ENCODE results near the gene RTL1. TPM values are rescaled to one million over a fixed set of nuclear protein-coding genes. Genes with fewer than 3 reads are reported as not detected.

RTL1 gene
- total RNA-seq, 4 donors from 2014 or later = not detected

- 82% methylated on average over 18 of the region's 18 CpGs for WGBS
- no peaks in the 10 kb centered on the region for H3K36me3 ChIP-seq
- no peak for DNase-seq (ENCODE audit: extremely low spot score)
- no peaks in the 10 kb centered on the region for H3K9me3 ChIP-seq
- peaks cover 0 to 13% (median 0%) of the 10 kb centered on the region in 4 donors for H3K27me3 ChIP-seq
- no peak overlapping the region for H3K27ac ChIP-seq (replicated peaks in 1 of 4)
- H3K4me1 ChIP-seq = no peaks in the 10 kb centered on the region
- TF ChIP-seq CTCF (IDR thresholded peaks at IDR 0.05) (no peak), POLR2A (IDR thresholded peaks at IDR 0.05; ENCODE audit: low read depth) (no peak), POLR2AphosphoS5 (IDR thresholded peaks at IDR 0.05) (no peak), EP300 (IDR thresholded peaks at IDR 0.05) (no peak)
- no peak overlapping the region for H3K4me3 ChIP-seq
- intact Hi-C loops (cut with DNase I) = no loop called here
Measured at GRCh38 chr14:100855256-100855930, 48.1 kb downstream of the RTL1 start.

GRCh38 chr14:100854435-100854834 is 49.1 kb downstream of the RTL1 start:
- Histone ChIP-seq H3K27ac (replicated peaks in 1 of 4) (no peak overlapping the region), H3K27me3 (peaks cover 0 to 7% (median 0%) of the 10 kb centered on the region in 4 donors), H3K36me3 (no peaks in the 10 kb centered on the region), H3K4me1 (no peaks in the 10 kb centered on the region), H3K9me3 (no peaks in the 10 kb centered on the region), H3K4me3 (no peak overlapping the region)
- TF ChIP-seq POLR2A (IDR thresholded peaks at IDR 0.05; ENCODE audit: low read depth) = no peak
- TF ChIP-seq EP300 (IDR thresholded peaks at IDR 0.05) = no peak
- no peak for TF ChIP-seq CTCF (IDR thresholded peaks at IDR 0.05)
- intact Hi-C loops (cut with DNase I) = loop anchor here (5.0 kb wide), 1 partner anchor 773 kb away; no protein-coding TSS in a partner anchor
- DNase-seq (ENCODE audit: extremely low spot score) = no peak
- WGBS = 100% methylated on average over 3 of the region's 5 CpGs

GRCh38 chr14:100851946-100852620 is 51.4 kb downstream of the RTL1 start:
- Histone ChIP-seq H3K9me3 (no peaks in the 10 kb centered on the region), H3K36me3 (no peaks in the 10 kb centered on the region), H3K4me1 (no peaks in the 10 kb centered on the region), H3K4me3 (no peak overlapping the region), H3K27me3 (no peaks in the 10 kb centered on the region), H3K27ac (replicated peaks in 1 of 4) (no peak overlapping the region)
- DNase-seq (ENCODE audit: extremely low spot score) = no peak
- intact Hi-C loops (cut with DNase I) = loop anchor here (5.0 kb wide), 1 partner anchor 775 kb away; no protein-coding TSS in a partner anchor
- WGBS = 79% methylated on average over 14 of the region's 14 CpGs
- TF ChIP-seq POLR2AphosphoS5 (IDR thresholded peaks at IDR 0.05) (no peak), POLR2A (IDR thresholded peaks at IDR 0.05; ENCODE audit: low read depth) (no peak), EP300 (IDR thresholded peaks at IDR 0.05) (no peak), CTCF (IDR thresholded peaks at IDR 0.05) (no peak)

GRCh38 chr14:100851586-100851916 is 52.0 kb downstream of the RTL1 start:
- no peaks in the 10 kb centered on the region for H3K27me3 ChIP-seq
- no peaks in the 10 kb centered on the region for H3K36me3 ChIP-seq
- no peak for DNase-seq (ENCODE audit: extremely low spot score)
- 85% methylated on average over 13 of the region's 13 CpGs for WGBS
- no peaks in the 10 kb centered on the region for H3K4me1 ChIP-seq
- H3K4me3 ChIP-seq = no peak overlapping the region
- no peak overlapping the region for H3K27ac ChIP-seq (replicated peaks in 1 of 4)
- no peaks in the 10 kb centered on the region for H3K9me3 ChIP-seq
- intact Hi-C loops (cut with DNase I) = loop anchor here (5.0 kb wide), 1 partner anchor 776 kb away; no protein-coding TSS in a partner anchor
- no peak for TF ChIP-seq POLR2AphosphoS5 (IDR thresholded peaks at IDR 0.05)
- no peak for TF ChIP-seq EP300 (IDR thresholded peaks at IDR 0.05)
- no peak for TF ChIP-seq CTCF (IDR thresholded peaks at IDR 0.05)
- no peak for TF ChIP-seq POLR2A (IDR thresholded peaks at IDR 0.05; ENCODE audit: low read depth)

Data from esophagus muscularis mucosa (tissue), 4 donors.